ENCODE data around the gene CACNG5.

Gene CACNG5

DNA sequence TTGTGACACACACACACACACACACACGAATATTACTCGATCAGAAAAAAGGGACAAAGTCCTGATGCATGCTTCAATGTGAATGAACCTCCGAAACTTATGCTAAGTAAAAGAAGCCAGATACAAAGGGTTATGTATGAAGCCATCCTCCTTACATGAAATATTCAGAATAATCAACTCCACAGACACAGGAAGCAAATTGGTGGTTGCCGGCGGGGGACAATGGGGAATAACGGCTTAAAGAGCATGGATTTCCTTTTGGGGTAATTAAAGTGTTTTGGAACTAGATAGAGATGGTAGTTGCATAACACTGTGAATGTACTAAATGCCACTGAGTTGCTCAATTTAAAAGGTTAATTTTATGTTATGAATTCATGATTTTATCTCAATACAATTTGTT lies 8.1 kb upstream of the CACNG5 start:
- DNase-seq = no peak

DNA sequence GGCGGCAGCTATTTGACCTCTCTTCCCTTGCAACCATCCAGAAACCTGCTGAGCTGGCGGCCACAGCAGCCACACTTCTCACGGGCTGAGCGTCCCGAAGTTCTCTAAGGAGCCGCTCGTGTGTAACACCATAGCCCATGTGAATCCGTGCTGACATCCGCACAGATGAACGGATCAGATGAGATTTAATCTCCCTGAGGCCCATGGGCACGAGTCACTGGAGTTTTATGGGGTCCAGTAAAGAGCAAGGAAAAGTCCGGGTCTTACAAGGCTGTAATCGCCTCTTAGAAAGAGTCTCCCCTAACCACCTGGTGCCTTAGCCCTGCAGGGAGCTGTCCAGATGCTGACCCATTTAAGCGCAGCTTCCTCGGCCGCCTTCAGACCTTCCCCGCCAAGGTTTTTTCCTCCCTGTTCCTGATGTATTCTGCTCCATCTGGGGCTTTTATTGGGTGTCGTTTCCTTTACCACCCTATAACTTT lies 5.5 kb upstream of the CACNG5 start:
- DNase-seq = peak; percentile 69

DNA sequence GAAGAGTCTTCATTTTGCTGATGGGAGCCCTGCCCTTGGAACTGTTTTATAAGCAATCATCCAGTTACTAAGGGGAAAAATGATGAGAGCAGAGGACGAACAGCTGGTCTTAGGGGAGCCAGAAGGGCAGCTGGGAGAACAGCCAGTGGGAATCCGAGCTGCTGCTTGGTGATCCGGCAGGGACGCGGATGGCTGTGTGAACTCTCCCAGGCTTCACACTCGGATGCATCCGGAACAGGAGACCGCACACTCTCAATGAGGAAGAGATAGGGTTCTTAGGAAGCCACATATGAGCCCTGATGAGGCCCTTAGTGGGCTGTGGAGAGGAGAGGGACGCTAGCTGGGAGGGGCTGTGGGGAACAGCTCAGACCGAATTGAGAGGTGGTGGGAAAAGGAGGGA lies 5.0 kb upstream of the CACNG5 start:
- DNase-seq = peak; percentile 32

DNA sequence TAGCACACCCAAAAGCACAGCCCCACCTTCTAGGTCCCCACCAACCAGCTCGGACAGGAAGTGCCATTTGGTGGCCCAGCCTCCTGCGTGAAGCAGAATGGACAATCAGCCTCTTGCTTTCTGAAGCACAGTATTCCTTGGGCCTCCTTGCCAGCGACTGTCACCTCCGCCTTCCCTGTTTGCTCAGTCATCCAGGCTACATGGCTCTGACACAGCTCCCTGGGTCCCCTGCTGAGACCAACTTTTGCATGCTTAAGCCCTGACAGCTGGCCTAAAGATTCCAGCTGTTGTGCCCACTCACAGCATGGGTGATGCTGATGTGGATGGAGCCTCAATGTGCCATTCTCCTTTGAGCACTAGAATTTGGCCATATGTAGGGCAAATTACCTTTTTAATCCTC lies 4.5 kb upstream of the CACNG5 start:
- DNase-seq = no peak

DNA sequence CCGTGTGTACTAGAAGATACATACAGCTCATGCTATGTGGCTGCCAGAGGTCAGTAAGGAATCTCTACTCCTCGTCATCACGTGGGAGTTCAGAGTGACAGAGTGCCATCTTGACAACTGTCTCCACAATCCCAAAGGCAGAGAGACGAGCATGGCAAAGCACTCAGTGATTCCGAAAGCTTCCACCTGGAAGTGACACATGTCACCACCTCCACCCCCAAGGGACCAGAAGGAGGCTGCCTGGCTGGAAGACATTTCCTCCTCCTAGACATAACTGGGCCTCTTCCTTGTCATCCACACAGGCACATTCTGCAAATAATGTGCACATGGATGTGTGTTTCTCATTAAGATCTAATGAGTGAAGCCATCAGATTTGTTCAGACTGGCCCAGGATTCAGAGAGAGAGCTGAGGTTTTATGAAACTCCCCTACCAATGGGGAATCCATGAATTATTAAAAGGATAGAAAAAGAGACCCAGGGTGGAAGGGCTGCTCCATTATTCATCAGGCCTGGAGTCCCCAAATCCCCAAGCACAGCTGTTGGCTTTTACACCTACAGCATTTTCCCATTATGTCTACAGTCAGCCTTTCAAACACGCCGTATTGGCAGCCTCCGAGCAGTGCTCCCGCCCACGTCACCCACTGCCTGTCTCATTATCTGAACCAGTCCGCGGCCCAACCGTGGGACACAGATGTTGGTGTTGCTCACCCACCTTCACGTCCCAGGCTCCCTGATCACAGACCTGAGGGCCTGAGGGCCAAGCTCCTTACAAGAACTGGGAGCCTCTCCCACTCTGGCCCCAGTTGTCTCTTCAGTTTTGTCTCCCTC lies 3.3 kb upstream of the CACNG5 start:
- DNase-seq = no peak

DNA sequence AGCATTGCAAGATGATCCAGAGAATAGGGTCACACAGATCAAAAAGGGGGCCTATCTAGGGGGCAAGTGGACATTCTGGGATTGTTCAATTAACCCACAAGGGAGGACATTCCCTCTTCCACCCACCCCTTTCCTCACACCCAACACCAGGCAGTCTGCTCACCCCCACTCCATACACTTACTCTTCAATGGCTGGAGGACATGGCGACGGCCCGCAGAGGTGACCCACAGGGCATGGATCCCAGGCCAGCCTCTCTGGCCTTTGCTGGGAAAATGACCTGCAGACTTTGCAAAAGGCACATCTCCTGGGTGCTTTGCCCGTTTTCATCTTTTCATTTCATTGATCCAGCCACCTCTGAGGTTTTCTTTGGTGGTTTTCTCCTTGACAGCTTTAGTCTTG lies 1.7 kb upstream of the CACNG5 start:
- DNase-seq = no peak

DNA sequence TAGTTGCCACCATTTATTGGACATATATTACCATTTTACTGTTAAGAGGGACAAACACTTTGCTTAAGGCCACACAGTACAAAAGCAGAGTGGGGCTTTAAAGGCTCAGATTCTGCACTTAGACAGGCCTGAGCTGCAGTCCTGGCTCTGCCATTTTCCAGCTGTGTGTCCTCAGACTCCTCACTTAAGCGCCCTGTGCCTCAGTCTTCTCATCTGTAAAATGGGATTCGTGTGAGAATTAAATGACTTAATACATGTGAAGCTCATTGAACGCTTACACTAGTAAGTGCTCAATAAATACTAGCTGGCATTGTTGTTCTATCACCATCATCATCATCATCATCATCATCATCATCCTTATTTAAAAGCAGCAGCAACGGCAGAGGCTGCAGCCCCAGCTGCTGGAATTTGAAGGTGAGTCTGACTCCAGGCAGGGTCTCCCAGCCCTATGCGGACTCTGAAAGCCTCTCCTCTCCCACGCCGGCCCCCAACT lies 445 bp upstream of the CACNG5 start:
- no peak for DNase-seq

DNA sequence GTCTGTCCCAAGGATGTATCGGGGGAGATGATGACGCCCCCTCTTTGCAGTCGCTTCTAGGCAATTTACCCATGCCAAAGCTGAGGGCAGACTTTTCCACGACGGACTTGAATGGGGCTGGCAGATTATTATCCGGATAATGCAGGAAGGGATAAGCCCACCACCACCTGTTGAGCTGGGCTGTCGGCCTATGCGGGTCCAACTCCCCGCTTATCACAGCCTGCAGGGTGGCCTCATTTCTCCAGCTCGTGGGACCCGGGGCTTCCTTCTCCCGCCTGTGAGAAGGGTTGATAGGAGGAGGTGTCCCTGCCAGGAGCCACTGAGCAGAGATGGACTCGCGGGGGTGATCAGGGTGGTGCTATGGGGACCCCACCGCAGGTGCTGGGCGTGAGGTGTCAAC lies 559 bp downstream of the CACNG5 start:
- DNase-seq = no peak

DNA sequence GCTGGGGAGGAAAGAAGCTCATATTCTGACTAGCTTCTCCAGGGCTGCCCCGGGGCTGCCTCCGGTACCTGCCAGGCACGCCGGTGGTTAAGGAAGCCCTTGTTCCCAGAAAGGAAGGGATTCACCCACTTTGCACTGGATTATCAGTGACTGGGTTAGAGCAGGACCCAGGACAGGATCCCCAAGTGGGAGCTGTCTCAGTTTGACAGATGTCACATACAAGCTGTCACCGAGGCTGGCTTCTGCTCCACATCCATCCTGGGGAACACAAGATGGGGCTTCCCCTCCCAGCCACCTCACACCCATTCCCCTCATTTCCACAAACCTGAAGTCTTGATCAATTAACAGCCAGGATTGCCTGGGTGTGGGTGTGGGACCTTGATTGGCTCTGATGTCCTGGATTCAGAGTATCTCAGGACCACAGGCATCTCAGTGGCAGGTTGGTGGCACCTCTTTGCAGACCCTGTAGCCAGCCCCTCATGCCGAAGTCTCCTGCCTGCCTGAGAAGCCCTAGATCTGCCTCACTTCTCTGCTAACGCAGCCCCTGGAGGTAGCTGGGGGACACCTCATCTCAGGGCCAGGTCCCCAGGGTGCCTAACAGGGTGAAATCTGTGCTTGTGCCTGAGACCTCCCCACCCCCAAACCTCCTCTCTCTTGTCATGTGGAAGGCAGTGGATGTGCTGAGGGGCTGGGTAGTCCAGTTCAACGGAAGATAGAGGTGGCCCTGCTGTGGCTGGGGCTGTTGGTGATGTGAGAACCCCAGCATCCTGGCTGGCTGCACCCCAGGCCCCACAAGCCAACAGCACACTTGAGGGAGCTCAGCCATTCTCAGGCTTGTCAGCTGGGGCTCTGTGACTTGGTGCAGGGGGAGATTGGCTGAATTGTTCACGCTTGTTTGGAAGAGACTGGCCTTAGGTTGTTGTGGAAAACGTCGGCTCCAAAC lies 1.4 kb downstream of the CACNG5 start:
- DNase-seq = no peak

DNA sequence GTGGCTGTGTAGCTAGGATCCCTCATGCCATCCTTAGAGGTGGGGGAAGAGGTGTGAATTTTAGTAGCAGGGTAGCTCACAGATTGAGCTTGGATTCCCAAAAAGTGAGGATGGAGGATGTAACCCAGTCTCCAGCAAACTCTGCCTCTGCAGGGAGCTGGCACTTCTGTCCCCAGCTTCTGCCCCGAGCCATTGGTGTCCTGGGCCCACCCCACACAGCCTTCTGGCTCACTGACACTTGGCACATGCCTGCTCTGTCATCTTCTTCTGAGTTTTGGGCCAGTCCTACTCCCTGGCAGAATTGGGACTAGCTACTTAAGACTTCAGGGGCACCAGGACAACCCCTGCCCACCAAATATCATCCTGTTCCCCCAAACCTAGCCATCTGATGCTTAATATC lies 2.3 kb downstream of the CACNG5 start:
- no peak for DNase-seq

DNA sequence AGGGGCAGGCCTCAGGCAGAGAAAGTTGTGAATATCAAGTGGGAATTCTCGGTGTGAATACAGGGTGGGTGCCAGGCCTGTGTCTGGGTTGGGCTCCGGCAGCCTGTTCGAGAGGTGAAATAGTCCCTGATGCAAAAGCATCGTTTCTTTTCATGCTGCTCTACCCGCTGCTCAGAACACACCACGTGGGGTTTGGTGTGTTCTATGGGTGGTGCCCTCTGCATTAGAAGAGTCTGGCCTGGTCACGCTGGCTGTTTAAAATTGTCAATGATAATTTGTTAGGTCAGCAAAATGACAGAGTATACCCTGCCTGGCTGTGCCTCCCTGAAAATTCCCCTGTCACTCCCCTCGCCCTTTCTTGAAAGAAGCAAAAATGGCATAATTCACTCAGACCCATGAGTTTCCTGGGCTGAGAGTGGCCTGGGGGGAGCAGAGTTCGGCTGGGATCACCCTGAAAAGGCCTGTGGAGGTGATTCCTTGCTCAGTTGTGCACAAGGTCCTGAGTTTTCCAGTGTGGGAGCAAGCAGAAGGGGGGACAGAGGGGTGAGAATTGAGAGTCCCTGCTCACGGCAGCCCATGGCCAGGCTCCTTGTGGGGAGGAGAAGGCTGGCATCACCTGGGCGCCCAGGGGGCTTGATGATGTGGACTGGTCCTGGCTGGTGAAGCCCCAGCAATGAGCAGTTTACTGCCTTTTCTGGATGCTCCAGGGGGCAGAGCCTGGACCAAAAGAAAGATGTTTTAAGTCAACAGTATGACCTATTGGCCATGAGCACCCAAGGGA lies 3.2 kb downstream of the CACNG5 start:
- no peak for DNase-seq

DNA sequence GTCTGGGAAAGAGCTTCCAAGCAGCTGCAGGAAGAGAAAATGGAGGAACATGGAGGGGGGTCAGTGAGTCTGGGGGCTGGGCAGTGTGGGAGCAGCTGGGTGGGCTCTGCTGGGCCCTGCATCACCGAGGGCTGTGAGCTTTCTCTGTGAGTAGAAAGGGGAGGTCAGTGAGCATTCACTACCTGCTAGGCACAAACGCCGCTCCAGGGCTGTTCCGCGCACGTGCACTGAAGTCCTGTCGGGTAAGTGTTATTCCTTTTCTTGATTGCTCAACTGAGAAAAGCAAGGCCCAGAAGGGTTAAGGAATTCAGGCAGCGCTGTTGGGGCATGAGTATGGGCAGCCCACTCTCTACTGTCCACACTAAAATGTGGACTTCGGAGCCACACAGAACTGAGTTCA lies 4.7 kb downstream of the CACNG5 start:
- DNase-seq = no peak

DNA sequence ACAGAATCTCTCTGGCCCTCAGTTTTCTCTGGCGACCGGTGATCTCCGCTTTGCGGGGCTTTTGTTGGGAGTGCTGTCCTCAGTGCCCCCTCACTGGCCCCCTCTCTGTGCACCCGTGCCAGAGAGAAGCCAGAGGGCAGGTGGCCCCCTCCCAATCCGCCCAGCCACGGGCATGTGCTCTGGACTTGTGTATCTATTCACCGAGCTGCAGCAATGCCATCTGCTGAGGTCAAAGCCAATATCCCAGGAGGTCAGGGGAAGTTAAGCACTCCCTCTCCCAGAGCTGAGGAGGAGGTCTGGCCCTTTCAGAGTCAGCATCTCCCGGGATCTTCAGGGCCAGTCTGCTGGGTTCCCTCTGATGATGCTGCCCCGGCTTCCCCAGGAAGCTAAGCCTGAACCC lies 5.1 kb downstream of the CACNG5 start:
- no peak for DNase-seq

DNA sequence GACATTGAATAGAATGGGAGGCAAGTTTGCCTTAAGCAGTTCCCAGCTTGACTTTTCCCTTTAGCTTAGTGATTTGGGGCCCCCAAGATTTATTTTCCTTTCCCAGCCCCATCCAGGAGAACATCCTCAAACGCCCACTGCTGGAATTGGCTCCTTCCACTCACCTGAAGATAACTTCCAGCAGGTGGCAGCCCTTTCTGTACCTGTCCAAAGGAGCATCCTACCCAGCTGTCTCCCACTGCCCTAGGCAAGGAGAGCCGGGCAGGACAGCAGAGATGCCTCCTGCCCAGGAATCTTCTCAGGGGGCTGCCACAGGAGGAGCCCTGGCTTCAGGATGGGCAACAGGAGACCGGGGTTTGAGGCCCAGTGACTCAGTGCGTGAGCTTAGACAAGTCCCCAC lies 6.4 kb downstream of the CACNG5 start:
- no peak for DNase-seq

DNA sequence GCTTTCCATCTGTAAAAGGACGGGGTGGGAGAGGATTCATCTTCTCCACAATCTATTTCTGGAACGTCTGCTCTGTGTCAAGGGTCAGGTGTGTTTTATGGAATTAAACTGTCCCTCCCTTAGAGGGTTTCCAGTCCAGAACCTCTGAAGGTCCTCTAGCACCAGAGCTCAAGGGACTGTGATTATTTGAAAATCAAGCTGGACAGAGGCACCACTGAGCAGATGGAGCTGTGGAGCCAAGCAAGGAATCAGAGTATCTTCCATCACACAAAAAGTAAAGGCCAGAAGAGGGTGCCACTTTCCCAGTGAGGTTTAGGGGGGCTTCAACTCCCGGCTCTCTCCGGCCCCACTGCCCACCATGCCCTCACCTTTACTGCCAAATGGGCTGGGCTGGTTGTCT lies 6.8 kb downstream of the CACNG5 start:
- no peak for DNase-seq

DNA sequence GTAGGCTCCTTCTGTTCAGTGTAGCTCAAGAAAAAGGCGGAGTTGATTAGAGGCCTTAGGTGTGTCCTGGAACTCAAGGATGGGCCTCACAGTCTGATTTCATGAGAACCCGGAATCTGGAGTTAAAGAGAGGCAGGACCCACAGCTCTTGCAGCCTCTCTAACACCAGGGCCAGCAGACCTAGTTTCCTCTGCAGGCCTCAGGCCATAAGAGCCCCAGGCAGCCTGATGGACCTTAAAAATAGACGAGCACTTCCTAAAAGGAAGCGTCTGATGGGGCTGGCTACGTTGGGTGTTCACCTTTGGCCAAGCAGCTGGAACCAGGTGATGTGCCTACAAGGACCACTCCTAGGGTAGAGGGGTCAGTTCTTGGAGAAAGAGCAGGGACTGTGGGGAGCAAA lies 7.6 kb downstream of the CACNG5 start:
- no peak for DNase-seq

DNA sequence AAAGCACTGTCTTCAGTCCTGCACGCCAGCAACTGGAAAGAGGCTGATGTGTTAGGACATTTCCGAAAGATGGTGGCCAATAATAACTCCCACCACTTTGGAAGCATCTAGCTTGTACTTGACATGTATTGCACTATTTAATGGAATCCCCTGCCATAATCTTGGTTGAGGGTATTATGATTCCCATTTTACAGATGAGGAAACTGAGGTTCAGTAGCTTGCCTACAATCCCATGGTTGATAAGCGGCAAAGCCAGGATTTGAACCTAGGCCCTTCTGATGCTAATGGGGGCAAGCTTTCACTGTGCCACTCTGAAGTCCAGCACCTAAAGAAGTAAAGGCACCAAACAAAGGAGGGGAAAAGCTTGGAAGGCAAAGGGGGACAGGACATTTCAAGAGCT lies 8.0 kb downstream of the CACNG5 start:
- no peak for DNase-seq

DNA sequence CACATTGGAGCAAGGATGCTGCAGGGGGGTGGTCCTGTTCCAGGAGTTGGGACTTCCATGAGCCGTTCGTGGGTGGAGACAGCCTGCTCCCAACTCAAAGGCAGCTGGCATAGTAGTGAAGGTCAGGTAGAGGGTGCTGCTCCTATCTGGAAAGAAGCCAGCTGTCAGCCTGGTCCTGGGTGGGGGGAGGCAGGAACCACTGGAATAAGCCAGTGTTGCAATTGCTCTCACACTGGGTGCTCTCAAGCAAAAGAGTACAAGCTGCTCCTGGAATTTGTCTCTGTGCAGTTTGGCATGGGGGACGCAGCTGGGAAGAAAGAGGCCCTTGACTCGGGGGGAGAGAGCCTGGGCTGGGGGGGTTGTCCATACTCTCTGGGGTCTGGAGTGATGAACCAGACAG lies 8.7 kb downstream of the CACNG5 start:
- no peak for DNase-seq

DNA sequence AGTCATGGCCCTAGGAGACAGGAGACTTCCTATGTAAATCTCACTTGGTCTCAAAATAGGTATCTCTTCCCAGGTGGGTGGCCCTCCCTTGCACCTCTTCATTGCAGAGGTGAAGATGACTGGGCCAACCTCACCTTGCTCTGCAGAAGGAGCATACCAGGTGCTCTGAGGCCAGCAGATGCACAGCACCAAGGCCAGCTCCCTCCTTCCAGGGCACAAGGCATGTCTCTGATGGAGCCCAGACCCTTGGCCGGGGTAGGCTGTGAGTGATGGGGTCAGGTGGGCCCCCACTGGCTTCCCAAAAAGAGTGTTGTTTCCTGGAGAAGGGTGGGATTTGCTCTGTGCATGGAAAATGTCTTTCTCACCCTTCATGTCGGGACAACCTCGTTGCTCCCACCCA lies 12.8 kb downstream of the CACNG5 start:
- DNase-seq = no peak

DNA sequence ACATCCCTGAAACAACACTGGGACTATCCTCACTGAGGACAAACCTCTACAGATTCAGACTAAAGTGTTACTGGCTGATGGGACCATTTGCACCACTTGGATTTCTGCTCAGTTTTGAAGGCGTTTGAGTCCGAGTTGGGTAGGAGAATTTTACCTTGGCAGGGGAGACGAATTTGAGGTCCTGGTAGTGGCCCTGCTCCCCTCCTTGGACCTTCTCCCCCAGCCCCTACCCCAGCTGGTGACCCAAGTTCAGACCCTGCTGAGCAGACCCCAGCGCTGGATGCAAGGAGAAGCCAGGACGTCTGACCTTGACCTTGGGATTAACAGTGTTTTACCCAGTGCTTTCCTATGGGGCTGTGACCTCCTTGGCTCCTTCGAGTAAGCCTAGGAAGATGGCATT lies 13.6 kb downstream of the CACNG5 start:
- no peak for DNase-seq

DNA sequence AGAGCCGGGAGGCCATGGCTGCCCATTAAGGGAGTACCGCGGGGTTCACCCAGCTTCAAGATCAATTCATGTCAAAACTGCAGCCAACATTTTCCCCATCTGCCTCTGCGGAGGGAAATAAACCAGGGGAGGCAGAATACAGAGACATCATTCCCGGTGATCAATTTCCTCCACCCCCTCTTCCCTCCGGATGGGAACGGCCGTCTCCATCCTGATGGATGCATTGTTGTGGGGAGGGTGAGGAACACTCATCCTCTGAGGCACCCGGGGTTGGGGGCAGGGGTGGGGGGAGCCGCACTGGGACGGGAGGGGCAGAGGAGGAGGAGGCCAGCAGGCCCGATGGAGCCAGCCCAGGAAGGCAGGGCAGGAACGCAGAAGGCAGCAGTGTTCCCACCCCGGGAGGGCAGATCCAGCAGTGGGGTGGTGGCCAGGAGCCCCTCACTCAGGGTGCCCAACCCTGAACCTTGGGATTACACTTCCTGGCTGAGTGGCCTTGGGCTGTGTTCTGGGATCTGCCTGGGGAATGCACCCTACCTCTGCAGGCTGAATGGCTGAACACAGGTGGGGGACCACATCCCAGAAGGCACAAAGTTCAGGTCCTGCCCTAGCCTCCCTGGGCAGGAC lies 14.2 kb downstream of the CACNG5 start:
- DNase-seq = no peak

DNA sequence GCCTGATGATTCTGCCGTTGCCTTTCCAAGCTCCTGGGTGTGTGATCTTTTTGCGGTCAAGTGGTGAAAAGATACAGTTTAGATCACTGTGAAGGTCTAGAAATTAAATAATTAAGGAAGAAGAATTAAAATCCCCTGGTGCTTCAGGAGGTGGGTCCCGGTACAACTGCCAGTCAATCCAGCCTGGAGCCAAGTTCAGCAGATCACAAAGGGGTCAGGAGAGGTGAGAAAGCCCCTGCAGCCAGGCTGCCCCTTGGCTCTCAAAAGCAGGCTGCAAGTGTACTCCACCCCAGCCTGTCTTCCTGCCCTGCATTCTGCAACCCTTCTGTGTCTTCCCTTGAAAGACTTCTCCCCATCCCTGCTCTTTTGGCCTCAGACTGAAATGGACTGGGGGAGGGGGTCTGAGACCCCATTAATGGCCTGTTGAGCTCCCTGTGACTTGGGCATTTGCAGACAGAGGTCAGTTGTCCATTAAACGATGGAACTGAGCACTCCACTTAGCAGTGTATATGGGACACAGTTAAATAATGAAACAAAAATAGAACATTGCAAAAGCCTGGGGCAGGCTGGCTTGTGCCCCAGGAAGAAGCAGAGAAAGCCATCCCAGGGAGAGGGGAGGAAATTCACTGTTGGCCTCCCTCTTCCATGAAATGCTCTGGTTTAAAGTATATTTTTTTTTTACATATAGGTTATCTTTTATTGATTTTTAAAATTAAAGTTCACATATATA lies 15.1 kb downstream of the CACNG5 start:
- no peak for DNase-seq

Measured in hematopoietic multipotent progenitor cell treated with erythropoietin and hydrocortisone succinate and interleukin-3 and kit ligand, for 6 days (in vitro differentiated cells).